ENCODE results near the gene DOCK11. TPM values are rescaled to one million over a fixed set of nuclear protein-coding genes. Genes with fewer than 3 reads are reported as not detected.

The DOCK11 gene
- total and polyA plus RNA-seq, 2 donors from 2014 or later: 11.4 to 49.5 TPM

- intact Hi-C loops (cut with DNase I): no loop called here
- Histone ChIP-seq H3K27ac (ENCODE audit: low read depth in 2 of 2, low read length in 2 of 2) (no peak overlapping the region), H3K27me3 (ENCODE audit: control insufficient read depth, insufficient read depth, low read length) (no peaks in the 10 kb centered on the region), H3K4me1 (ENCODE audit: control insufficient read depth in 2 of 3, insufficient read depth in 2 of 3, low read depth in 1 of 3, low read length in 3 of 3) (no peaks in the 10 kb centered on the region), H3K36me3 (ENCODE audit: control insufficient read depth in 2 of 3, insufficient read depth in 3 of 3, low read length in 3 of 3) (no peaks in the 10 kb centered on the region), H3K9ac (ENCODE audit: low read length in 3 of 3) (no peak overlapping the region), H3K9me3 (ENCODE audit: control insufficient read depth in 2 of 3, insufficient read depth in 1 of 3, low read length in 3 of 3) (no peaks in the 10 kb centered on the region), H3K4me3 (ENCODE audit: low read length in 3 of 3) (no peak overlapping the region)
- FAIRE-seq (no peak), DNase-seq (no peak)
- TF ChIP-seq, protein P1, sequence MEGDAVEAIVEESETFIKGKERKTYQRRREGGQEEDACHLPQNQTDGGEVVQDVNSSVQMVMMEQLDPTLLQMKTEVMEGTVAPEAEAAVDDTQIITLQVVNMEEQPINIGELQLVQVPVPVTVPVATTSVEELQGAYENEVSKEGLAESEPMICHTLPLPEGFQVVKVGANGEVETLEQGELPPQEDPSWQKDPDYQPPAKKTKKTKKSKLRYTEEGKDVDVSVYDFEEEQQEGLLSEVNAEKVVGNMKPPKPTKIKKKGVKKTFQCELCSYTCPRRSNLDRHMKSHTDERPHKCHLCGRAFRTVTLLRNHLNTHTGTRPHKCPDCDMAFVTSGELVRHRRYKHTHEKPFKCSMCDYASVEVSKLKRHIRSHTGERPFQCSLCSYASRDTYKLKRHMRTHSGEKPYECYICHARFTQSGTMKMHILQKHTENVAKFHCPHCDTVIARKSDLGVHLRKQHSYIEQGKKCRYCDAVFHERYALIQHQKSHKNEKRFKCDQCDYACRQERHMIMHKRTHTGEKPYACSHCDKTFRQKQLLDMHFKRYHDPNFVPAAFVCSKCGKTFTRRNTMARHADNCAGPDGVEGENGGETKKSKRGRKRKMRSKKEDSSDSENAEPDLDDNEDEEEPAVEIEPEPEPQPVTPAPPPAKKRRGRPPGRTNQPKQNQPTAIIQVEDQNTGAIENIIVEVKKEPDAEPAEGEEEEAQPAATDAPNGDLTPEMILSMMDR (IDR thresholded peaks at IDR 0.05; ENCODE audit: borderline replicate concordance, extremely low read depth, insufficient read depth): no peak
Observed at GRCh38 chrX:118589227-118589626, 93.6 kb downstream of the DOCK11 start.

DNA sequence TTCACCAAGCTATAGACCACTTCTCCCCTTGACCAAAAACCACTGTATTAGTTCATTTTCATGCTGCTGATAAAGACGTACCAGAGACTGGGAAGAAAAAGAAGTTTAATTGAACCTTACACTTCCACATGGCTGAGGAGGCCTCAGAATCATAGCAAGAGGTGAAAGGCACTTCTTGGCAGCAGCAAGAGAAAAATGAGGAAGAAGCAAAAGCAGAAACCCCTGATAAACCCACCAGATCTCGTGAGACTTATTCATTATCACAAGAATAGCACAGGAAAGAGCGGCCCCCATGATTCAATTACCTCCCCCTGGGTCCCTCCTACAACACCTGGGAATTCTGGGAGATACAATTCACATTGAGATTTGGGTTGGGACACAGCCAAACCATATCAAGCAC lies 97.8 kb downstream of the DOCK11 start:
- no peak for DNase-seq

DNA sequence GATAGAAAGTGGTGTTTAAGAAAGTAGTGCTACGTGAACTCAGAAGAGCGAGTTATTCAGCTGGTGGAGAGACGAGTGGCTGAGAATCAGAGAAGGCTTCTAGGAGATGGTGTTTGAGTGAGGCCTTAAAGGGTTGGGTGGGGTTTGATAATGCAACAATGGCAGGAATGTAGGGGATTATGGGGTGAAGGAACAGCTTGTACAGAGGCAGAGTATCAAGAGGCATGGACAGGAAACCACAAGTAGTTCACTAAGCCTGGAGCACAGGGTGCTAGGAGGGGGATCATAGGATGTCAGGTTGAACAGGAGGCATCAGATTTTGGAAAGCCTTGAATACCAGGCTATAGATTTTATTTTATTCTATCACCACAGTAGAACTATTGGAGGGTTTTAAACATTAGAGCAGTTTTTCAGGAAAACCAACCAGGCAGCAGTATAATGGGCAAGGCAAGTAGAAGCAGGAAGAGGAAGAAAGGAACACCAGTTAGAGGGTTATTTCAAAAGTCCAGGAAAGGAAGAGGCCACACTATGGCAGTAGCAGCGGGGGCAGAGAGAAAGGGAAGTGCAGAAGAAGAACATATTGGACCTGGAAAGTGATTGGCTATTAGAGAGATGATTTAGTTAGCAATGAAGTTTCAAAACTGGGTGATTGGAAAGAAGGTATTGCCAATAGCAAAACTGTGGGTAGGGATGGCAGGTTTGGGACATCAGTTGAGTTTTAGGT lies 99.2 kb downstream of the DOCK11 start:
- no peak overlapping the region for H3K9ac ChIP-seq (ENCODE audit: low read length in 3 of 3)
- intact Hi-C loops (cut with DNase I): no loop called here
- DNase-seq (no peak), FAIRE-seq (no peak)
- no peaks in the 10 kb centered on the region for H3K9me3 ChIP-seq (ENCODE audit: control insufficient read depth in 2 of 3, insufficient read depth in 1 of 3, low read length in 3 of 3)
- no peak overlapping the region for H3K27ac ChIP-seq (ENCODE audit: low read depth in 2 of 2, low read length in 2 of 2)
- H3K36me3 ChIP-seq (ENCODE audit: control insufficient read depth in 2 of 3, insufficient read depth in 3 of 3, low read length in 3 of 3): no peaks in the 10 kb centered on the region
- H3K27me3 ChIP-seq (ENCODE audit: control insufficient read depth, insufficient read depth, low read length): no peaks in the 10 kb centered on the region
- no peaks in the 10 kb centered on the region for H3K4me1 ChIP-seq (ENCODE audit: control insufficient read depth in 2 of 3, insufficient read depth in 2 of 3, low read depth in 1 of 3, low read length in 3 of 3)
- TF ChIP-seq, protein P1 (IDR thresholded peaks at IDR 0.05; ENCODE audit: borderline replicate concordance, extremely low read depth, insufficient read depth): no peak
- H3K4me3 ChIP-seq (ENCODE audit: low read length in 3 of 3): no peak overlapping the region

More for the DNA sequence above, 97.8 kb downstream of the DOCK11 start:
- Histone ChIP-seq H3K36me3 (ENCODE audit: control insufficient read depth in 2 of 3, insufficient read depth in 3 of 3, low read length in 3 of 3) (no peaks in the 10 kb centered on the region), H3K9me3 (ENCODE audit: control insufficient read depth in 2 of 3, insufficient read depth in 1 of 3, low read length in 3 of 3) (no peaks in the 10 kb centered on the region), H3K27ac (ENCODE audit: low read depth in 2 of 2, low read length in 2 of 2) (no peak overlapping the region), H3K4me3 (ENCODE audit: low read length in 3 of 3) (no peak overlapping the region), H3K27me3 (ENCODE audit: control insufficient read depth, insufficient read depth, low read length) (no peaks in the 10 kb centered on the region), H3K4me1 (ENCODE audit: control insufficient read depth in 2 of 3, insufficient read depth in 2 of 3, low read depth in 1 of 3, low read length in 3 of 3) (no peaks in the 10 kb centered on the region), H3K9ac (ENCODE audit: low read length in 3 of 3) (no peak overlapping the region)
- TF ChIP-seq, protein P1 (IDR thresholded peaks at IDR 0.05; ENCODE audit: borderline replicate concordance, extremely low read depth, insufficient read depth): no peak
- no peak for FAIRE-seq
- intact Hi-C loops (cut with DNase I): no loop called here
